Germinal center (tissue), 1 donor: ENCODE measurements around the gene DNPEP.

Experiments
- DNase-seq: peaks from one replicate; pipeline ENCODE4 v3.0.0; 2012; ENCODE audit warnings: mixed read lengths, low spot score

Gene DNPEP

DNA sequence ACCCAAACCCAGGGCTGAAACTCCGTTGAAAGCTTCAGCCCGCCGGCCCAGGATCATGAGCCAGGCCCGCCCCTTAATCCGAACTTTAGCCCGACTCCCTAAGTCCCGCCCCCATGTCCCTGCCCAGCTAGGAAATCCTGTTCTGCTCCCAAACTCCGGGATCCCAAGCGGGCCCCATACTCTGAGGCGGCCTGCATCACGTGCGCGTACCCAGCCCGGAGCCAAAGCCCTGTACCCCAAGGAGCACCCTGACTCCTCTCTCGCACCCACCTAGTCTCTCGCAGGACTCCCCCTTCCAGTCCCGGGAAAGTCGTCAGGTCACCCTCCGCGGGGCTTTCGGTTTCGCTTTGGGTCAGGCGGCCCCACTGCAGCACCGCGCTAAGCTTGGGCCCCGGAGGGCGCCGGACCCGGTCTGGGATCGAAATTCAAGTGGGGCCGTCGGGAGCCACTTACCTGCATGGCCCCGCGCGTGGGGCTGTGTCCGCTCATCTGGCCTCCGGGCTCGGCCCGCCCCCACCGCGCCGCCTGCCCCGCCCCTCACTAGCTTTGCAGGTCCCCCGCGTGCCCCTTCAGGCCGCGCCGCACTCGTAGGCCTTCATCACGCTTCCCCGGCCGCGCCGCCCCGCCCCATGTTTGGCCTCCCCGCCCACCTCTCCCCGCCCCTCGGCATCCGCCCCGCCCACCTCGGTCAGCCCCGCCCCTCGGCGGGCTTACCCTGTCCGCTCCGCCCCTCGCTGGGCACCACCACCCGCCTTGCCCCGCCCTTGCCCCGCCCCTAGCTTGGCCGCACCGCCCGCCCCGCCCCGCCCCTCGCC lies at the start of gene DNPEP:
Gene DNPEP, minus strand, starts transcription at position 607 of the 815 bp plus-strand sequence. Its CDS starts 118 bp downstream, at position 489.
- peak; percentile 97 for DNase-seq

DNA sequence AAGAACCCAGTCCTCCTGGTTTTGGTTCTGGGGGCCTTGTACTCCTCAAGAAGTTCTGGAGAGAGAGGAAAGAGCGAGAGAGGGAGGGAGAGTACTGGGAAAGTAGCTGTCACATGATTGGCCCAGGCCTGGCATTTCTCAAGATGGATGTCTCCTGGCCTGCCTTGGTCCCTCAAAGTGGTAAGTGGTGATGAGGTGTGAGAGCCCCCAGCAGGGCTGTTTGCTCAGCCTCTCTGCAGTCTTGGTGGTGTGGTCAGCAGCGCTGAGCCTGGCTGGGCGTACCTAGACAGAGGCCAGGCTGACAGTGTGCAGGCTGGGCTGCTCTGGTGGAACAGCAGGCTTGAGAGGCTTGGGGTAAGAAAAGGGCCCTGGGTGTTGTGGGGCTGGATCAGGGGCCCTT lies 49.4 kb upstream of the DNPEP start:
- no peak for DNase-seq

- DNase-seq: no peak
These were observed 48.8 kb upstream of the DNPEP start for GRCh38 chr2:219436491-219436890.

- DNase-seq: no peak
These were observed 48.0 kb upstream of the DNPEP start for GRCh38 chr2:219435701-219436100.

DNA sequence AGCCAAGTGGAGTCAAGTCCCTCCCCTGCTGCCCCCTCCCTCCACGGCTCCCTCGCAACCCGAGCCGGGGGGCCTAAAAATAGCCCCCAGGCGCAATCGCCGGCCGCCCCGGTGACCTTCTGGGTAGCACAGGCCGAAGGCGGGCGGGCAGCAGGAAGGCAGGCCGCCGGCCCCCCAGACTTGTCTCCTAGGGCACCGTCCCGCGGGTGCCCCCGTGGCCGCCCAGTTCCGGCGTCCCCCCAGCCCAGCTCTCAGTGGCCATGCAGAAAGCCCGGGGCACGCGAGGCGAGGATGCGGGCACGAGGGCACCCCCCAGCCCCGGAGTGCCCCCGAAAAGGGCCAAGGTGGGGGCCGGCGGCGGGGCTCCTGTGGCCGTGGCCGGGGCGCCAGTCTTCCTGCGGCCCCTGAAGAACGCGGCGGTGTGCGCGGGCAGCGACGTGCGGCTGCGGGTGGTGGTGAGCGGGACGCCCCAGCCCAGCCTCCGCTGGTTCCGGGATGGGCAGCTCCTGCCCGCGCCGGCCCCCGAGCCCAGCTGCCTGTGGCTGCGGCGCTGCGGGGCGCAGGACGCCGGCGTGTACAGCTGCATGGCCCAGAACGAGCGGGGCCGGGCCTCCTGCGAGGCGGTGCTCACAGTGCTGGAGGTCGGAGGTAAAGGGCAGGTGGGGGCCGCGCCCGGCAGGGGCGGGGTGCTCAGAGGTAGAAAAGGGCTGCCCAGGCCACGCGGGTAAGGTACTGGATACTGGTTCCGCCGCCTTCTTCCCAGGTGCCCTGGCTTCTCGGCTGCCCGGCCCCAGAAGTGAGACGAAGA lies 47.2 kb upstream of the DNPEP start, which contains the start of gene SPEG:
Gene SPEG, plus strand, starts transcription at position 126 of the 808 bp plus-strand sequence. Its CDS starts 135 bp downstream, at position 261.
- no peak for DNase-seq

GRCh38 chr2:219434468-219434717 lies 46.7 kb upstream of the DNPEP start:
- DNase-seq: no peak

DNA sequence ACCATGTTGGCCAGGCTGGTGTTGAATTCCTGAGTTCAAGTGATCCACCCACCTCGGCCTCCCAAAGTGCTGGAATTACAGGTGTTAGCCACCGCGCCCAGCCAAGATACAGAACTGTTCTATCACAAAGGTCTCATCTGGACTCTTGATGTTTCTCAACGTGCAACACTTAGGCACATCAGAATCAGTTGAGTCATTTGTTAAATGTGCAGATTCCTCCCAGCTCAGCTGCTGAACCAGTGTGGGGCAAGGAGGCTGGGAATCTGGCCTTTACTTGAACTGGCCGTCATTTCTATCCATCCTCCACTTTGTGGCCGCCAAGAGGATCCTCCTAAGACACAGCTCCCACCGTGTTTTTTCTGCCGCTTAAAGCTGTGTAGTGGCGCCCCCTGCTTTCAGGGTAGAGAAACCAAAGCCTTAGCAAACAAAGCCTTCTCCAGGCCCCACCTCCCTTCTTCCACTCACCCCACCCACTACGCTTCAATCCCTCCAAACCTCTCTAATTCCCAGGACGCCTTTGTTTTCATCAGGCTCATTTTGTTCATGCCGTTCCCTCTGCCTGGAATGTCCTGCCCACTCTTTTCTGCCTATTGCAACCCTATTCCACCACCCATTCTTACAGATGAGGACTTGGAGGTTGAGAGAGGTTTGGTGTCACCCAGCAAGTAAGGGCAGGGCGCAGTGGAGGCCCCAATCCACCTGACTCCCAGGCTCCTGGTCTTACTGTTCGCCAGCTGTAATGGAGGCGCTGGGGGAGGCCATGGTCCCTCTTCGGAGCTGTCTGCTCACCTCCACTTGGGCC lies 46.2 kb upstream of the DNPEP start:
- no peak for DNase-seq

GRCh38 chr2:219430633-219431615 lies 43.2 kb upstream of the DNPEP start:
- DNase-seq: no peak

GRCh38 chr2:219429958-219430606 lies 42.4 kb upstream of the DNPEP start:
- no peak for DNase-seq

DNA sequence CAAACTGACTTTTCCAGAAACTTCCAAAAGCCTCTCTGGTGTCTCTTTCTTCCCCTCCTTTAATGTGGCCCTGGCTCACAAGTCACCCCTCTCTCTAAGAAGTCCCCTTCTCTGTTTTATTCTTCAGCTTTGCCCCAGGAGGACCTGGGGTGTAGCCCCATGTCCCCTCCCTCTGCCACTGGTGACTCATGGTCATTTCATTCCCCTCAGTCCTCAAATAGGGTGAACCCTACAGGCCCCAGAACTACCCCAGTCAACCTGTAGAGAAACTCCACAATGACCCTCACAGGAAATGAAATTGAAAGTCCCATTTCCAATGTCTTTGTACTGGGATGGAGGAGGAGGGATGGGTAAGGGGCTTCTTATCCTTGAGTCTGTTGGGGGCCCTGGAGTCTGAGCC lies 40.8 kb upstream of the DNPEP start:
- DNase-seq: no peak

GRCh38 chr2:219426534-219427136 lies 38.9 kb upstream of the DNPEP start:
- DNase-seq: no peak

DNA sequence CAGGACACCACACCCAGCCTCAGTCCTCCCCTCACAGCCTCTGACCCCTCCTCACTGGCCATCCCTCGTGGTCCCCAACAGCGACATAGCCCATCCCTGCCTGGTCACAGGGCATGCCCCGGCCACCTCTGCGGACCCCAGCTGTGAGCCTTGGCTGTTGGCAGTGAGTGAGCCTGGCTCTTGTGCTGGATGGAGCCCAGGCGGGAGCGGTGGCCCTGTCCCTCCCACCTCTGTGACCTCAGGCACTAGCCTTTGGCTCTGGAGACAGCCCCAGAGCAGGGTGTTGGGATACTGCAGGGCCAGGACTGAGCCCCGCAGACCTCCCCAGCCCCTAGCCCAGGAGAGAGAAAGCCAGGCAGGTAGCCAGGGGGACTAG lies 38.3 kb upstream of the DNPEP start:
- no peak for DNase-seq

DNA sequence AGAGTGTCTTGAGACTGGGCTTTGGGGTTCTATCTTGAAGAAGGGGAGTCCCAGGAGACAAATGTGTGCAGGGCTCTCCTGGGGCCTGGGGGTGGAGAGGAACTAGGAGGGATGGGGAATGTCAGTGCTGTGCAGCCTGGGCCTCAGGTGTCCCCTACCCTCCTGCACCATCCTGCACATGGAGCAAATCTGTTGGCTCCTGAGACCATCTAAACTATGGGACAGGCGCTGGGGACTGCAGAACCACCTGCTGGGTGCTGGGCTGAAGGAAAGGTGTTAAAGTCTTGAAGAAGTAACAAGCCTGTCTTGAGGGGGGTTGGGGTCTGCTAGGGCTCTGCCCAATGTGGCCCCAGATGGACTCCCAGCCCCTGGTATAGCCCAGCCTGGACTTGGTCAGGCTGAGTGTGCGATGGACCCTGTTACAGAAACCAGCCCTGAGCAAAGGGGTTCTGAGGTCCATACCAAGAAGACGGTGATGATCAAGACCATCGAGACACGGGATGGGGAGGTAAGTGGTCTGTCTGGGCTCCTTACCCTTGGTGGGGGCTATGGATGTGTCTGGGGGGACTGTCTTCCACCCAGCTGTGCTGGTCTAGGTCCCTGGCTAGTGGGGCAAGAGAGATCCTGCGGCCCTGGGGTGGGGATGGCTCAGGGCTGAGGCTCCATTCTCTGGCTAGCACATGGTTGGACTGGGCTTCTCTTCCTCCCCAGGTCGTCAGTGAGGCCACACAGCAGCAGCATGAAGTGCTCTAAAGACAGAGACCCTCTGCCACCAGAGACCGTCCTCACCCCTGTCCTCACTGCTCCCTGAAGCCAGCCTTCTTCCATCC lies 37.7 kb upstream of the DNPEP start:
- no peak for DNase-seq

GRCh38 chr2:219423652-219424377 lies 36.1 kb upstream of the DNPEP start:
- DNase-seq: no peak

GRCh38 chr2:219422952-219423534 lies 35.3 kb upstream of the DNPEP start:
- DNase-seq: no peak

GRCh38 chr2:219421323-219421722 lies 33.6 kb upstream of the DNPEP start:
- no peak for DNase-seq

DNA sequence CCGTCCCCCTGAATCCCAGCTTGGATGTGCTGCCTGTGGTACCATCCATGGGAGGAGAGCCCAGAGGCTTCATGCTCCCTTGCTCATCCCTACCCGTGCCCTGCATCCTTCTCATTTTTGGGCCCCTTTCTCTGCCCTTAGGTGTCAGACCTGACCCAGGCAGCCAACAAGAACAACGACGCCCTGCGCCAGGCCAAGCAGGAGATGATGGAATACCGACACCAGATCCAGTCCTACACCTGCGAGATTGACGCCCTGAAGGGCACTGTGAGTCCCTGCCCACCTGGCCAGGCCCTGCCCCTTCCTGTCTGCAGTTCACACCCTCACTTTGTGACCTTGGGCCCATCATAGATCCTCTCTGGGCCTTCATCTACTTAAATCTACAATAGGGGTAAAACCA lies 33.0 kb upstream of the DNPEP start:
- no peak for DNase-seq
